GM12878 (cell line): ENCODE data around the gene DYNLT2. TPM values are rescaled to one million over a fixed set of nuclear protein-coding genes. Genes with fewer than 3 reads are reported as not detected.

Experiments used
- ATAC-seq: fragments of 200-7000 bp; cut with Tn5 transposase; 3 replicates; pipeline ENCODE4 v1.9.1; 2020; ENCODE audit warnings: mild to moderate bottlenecking, moderate library complexity
- BruUV-seq: library from RNA; stranded (reverse); fragments of 400-500 nt; replicated peaks from 2 replicates; lab custom pipeline; 2021; lab: Mats Ljungman, UMichigan
- CTCF ChIA-PET: fragments of 300-600 bp; sonication (Branson Sonifier 250); formaldehyde crosslinking; extraction: SDS; loops from one replicate; lab custom pipeline; 2021; ENCODE audit warnings: inconsistent platforms; lab: Yijun Ruan, JAX
- POLR2A ChIA-PET: fragments of 350-600 bp; formaldehyde crosslinking; extraction: SDS; loops from one replicate; lab custom pipeline; 2021; ENCODE audit warnings: inconsistent platforms; lab: Charles Lee
- RAD21 ChIA-PET: fragments of 300-600 bp; sonication (Branson Sonifier 250); formaldehyde crosslinking; loops from one replicate; lab custom pipeline; 2023; ENCODE audit warnings: antibody characterized with exemption; ENCODE audit not compliant: unreplicated experiment; lab: Charles Lee
- SMC1A ChIA-PET: fragments of 300-600 bp; sonication (Branson Sonifier 250); formaldehyde crosslinking; loops from one replicate; lab custom pipeline; 2023; ENCODE audit not compliant: unreplicated experiment, uncharacterized antibody; lab: Charles Lee
- DNase-seq: peaks from one replicate; pipeline ENCODE4 v3.0.0-alpha.2; 2011; ENCODE audit warnings: low read depth, low spot score
- FAIRE-seq: peaks from 3 replicates; lab custom pipeline; 2011; peaks lifted over from hg19 to GRCh38; lab: Jason Lieb, UNC
- H2AFZ ChIP-seq: 2 replicates; pipeline ENCODE4 v1.6.0; 2011; ENCODE audit warnings: low read depth, low read length, control low read depth; ENCODE audit not compliant: control insufficient read depth
- H3K27ac ChIP-seq: 2 replicates; pipeline ENCODE4 v1.5.1; 2011; ENCODE audit warnings: control low read depth; ENCODE audit not compliant: control insufficient read depth, insufficient read depth
- H3K27me3 ChIP-seq, 2 experiments: replicated peaks in 1 of 2; 2 replicates each; pipeline versions ENCODE4 v1.6.0 to v1.6.1; 2011; ENCODE audit warnings: low read length in 1 of 2; ENCODE audit not compliant: control insufficient read depth in 2 of 2, insufficient read depth in 2 of 2
- H3K36me3 ChIP-seq, 2 experiments: 2 replicates each; pipeline ENCODE4 v1.5.1; 2011; ENCODE audit warnings: low read length in 1 of 2; ENCODE audit not compliant: control insufficient read depth in 2 of 2, insufficient read depth in 2 of 2
- H3K4me1 ChIP-seq: 2 replicates; pipeline ENCODE4 v1.6.1; 2011; ENCODE audit warnings: mild to moderate bottlenecking, low read length, moderate library complexity, mixed read lengths; ENCODE audit not compliant: control insufficient read depth, insufficient read depth
- H3K4me2 ChIP-seq: 2 replicates; pipeline ENCODE4 v1.6.0; 2011; ENCODE audit warnings: control low read depth; ENCODE audit not compliant: control insufficient read depth, insufficient read depth
- H3K4me3 ChIP-seq: fragments of 200-600 bp; sonication (generic); 2 replicates; pipeline ENCODE4 v1.5.1; 2016
- H3K79me2 ChIP-seq: 2 replicates; pipeline ENCODE4 v1.6.0; 2011; ENCODE audit warnings: low read length; ENCODE audit not compliant: control insufficient read depth, insufficient read depth
- H3K9ac ChIP-seq: 2 replicates; pipeline ENCODE4 v1.8.0; 2011; ENCODE audit warnings: low read length, control low read depth, mixed read lengths; ENCODE audit not compliant: control insufficient read depth, insufficient read depth
- H3K9me3 ChIP-seq: replicated peaks from 3 replicates; pipeline ENCODE4 v1.5.1; 2011; ENCODE audit warnings: mild to moderate bottlenecking, low read length; ENCODE audit not compliant: control insufficient read depth, insufficient read depth
- H4K20me1 ChIP-seq: 2 replicates; pipeline ENCODE4 v1.6.0; 2011; ENCODE audit not compliant: control insufficient read depth, insufficient read depth
- BHLHE40 ChIP-seq, 2 experiments: fragments of 450-650 bp in 1 of 2; IDR thresholded peaks; 2 replicates each; pipeline ENCODE4 v1.6.1; 2011 to 2017; ENCODE audit warnings: low read depth in 2 of 2, borderline replicate concordance in 1 of 2, improper control_type of control experiment in 1 of 2, low read length in 1 of 2, mild to moderate bottlenecking in 1 of 2
- BRCA1 ChIP-seq: IDR thresholded peaks from 2 replicates; pipeline ENCODE4 v1.6.1; 2011; ENCODE audit warnings: low read depth, low read length, improper control_type of control experiment
- EED ChIP-seq: sonication (generic); IDR thresholded peaks from 2 replicates; pipeline ENCODE4 v1.6.1; 2016; ENCODE audit warnings: antibody characterized with exemption, low read depth
- NR2C1 ChIP-seq: fragments of 450-650 bp; IDR thresholded peaks from 2 replicates; pipeline ENCODE4 v1.6.1; 2017; ENCODE audit warnings: antibody characterized with exemption, mild to moderate bottlenecking, moderate library complexity
- NR2F1 ChIP-seq: fragments of 450-650 bp; conservative IDR thresholded peaks from 2 replicates; pipeline ENCODE4 v1.6.1; 2017; ENCODE audit warnings: mild to moderate bottlenecking
- RAD21 ChIP-seq: IDR thresholded peaks from 2 replicates; pipeline ENCODE4 v1.6.1; 2011; ENCODE audit warnings: mild to moderate bottlenecking, low read depth, low read length, moderate library complexity; ENCODE audit not compliant: insufficient read depth
- RB1 ChIP-seq: fragments of 450-650 bp; formaldehyde crosslinking; IDR thresholded peaks from 2 replicates; pipeline ENCODE4 v1.6.1; 2017; ENCODE audit warnings: mild to moderate bottlenecking, borderline replicate concordance
- SMC3 ChIP-seq: IDR thresholded peaks from 2 replicates; pipeline ENCODE4 v1.6.1; 2011; ENCODE audit warnings: low read length, improper control_type of control experiment, borderline replicate concordance
- SPI1 ChIP-seq: IDR thresholded peaks from 2 replicates; pipeline ENCODE4 v1.6.1; 2011; ENCODE audit warnings: low read depth, mild to moderate bottlenecking, low read length, moderate library complexity, borderline replicate concordance; ENCODE audit not compliant: insufficient read depth
- SUZ12 ChIP-seq: fragments of 200-600 bp; sonication (generic); IDR thresholded peaks from one replicate; pipeline ENCODE4 v1.6.1; 2018; ENCODE audit warnings: antibody characterized with exemption, mild to moderate bottlenecking; ENCODE audit not compliant: unreplicated experiment
- YY1 ChIP-seq: IDR thresholded peaks from 2 replicates; pipeline ENCODE4 v1.6.1; 2011; ENCODE audit warnings: low read depth, mild to moderate bottlenecking, low read length
- WGBS: methylation state at CpG from one replicate; pipeline ENCODE4 v1.1.6; 2016; ENCODE audit warnings: low lambda C conversion rate; ENCODE audit not compliant: insufficient replicate concordance, insufficient coverage; ENCODE audit errors: missing lambda C conversion rate; 5-methylcytosine and 5-hydroxymethylcytosine counted together
- in situ Hi-C: fragments of 300-500 bp; cut with MboI; formaldehyde crosslinking; loops from 9 replicates; pipeline ENCODE4 v1.14.3; 2018; ENCODE audit warnings: mixed read lengths
- intact Hi-C: fragments of 100-400 bp; cut with micrococcal nuclease; formaldehyde crosslinking; loops from one replicate; pipeline ENCODE4 v1.14.2; 2022; ENCODE audit not compliant: unreplicated experiment
- polyA plus RNA-seq, 11 experiments: library from polyadenylated mRNA; depleted of rRNA in 4 of 11; unstranded in 6 of 11; stranded (reverse) in 5 of 11; fragments of >200 nt; fragmentation: Nextera tagmentation in 4 of 11; fragmentation: Illumina TruSeq in 1 of 11; extraction: Ambion mirVana in 4 of 11; extraction: Trizol in 1 of 11; gene quantifications; 1 replicate in 1 of 11; 2 replicates in 10 of 11; pipeline versions ENCODE4 v1.2.1 to v1.2.3, GENCODE V29; 2011 to 2016; ENCODE audit warnings: inconsistent platforms in 2 of 11, missing spikeins in 2 of 11, low read depth in 1 of 11
- total RNA-seq, 4 experiments: library from RNA; depleted of rRNA in 3 of 4; stranded (reverse); fragments of >200 nt in 3 of 4; fragmentation: Illumina TruSeq in 1 of 4; extraction: Trizol in 1 of 4; gene quantifications; 2 replicates each; pipeline versions ENCODE4 v1.2.1 to v1.2.3, GENCODE V29; 2013 to 2021
- TF ChIP-seq, protein P1 (sequence below), 3 experiments: IDR thresholded peaks in 2 of 3; conservative IDR thresholded peaks in 1 of 3; 2 replicates each; pipeline ENCODE4 v1.5.1; 2011; ENCODE audit warnings: low read depth in 3 of 3, low read length in 3 of 3, mild to moderate bottlenecking in 3 of 3, control low read depth in 2 of 3, moderate library complexity in 2 of 3, inconsistent platforms in 1 of 3, mixed read lengths in 1 of 3; ENCODE audit not compliant: control insufficient read depth in 2 of 3, insufficient read depth in 1 of 3; ENCODE audit errors: extremely low read depth in 1 of 3
- TF ChIP-seq, protein P2 (sequence below): fragments of 450-650 bp; IDR thresholded peaks from 2 replicates; pipeline ENCODE4 v1.6.1; 2017; ENCODE audit warnings: mild to moderate bottlenecking

The DYNLT2 gene
- total and polyA plus RNA-seq, 10 of the 15 experiments (the other 5 are each of a cell fraction or from before 2014, with no cell fraction given) = 2.2 to 5.9 (median 5.4) TPM

- no peak for FAIRE-seq
- Histone ChIP-seq H3K4me3 (peak overlapping the region; percentile 45; the same call in 1 of the 2 replicates), H4K20me1 (no peaks in the 10 kb centered on the region), H3K27ac (no peak overlapping the region), H3K4me2 (peak overlapping the region; percentile 78), H3K9ac (no peak overlapping the region), H3K9me3 (no peaks in the 10 kb centered on the region), H3K4me1 (peaks cover 4% of the 10 kb centered on the region; the same call in 1 of the 2 replicates), H3K79me2 (no peaks in the 10 kb centered on the region), H3K36me3 (no peaks in the 10 kb centered on the region), H3K27me3 (peaks cover 3 to 4% of the 10 kb centered on the region in 2 experiments), H2AFZ (peak overlapping the region; percentile 53)
- in situ Hi-C loops = loop anchor here (5.0 kb wide), 1 partner anchor 727 kb away; no protein-coding TSS in a partner anchor
- ChIA-PET POLR2A (interaction anchor here (0.8 kb wide), 1 partner anchor 88 kb away, joined by 3 read pairs; no protein-coding TSS in a partner anchor), SMC1A (interaction anchor here (0.6 to 1.7 kb wide), 6 partner anchors 14 to 752 kb away, joined by 3 to 5 read pairs (median 4); no protein-coding TSS in a partner anchor), RAD21 (interaction anchor here (1.1 to 2.2 kb wide), 7 partner anchors 10 to 740 kb away, joined by 4 to 10 read pairs (median 5); no protein-coding TSS in a partner anchor), CTCF (interaction anchor here (0.7 to 4.2 kb wide), 19 partner anchors 8 to 910 kb away, joined by 3 to 35 read pairs (median 4); no protein-coding TSS in a partner anchor)
- BruUV-seq = no TSS peak
- 4% methylated on average over 61 of the region's 61 CpGs for WGBS
- no peak for DNase-seq
- intact Hi-C loops = loop anchor here (2.0 kb wide), 1 partner anchor 727 kb away; no protein-coding TSS in a partner anchor
- ATAC-seq = peak; percentile 98
- TF ChIP-seq, protein P1, sequence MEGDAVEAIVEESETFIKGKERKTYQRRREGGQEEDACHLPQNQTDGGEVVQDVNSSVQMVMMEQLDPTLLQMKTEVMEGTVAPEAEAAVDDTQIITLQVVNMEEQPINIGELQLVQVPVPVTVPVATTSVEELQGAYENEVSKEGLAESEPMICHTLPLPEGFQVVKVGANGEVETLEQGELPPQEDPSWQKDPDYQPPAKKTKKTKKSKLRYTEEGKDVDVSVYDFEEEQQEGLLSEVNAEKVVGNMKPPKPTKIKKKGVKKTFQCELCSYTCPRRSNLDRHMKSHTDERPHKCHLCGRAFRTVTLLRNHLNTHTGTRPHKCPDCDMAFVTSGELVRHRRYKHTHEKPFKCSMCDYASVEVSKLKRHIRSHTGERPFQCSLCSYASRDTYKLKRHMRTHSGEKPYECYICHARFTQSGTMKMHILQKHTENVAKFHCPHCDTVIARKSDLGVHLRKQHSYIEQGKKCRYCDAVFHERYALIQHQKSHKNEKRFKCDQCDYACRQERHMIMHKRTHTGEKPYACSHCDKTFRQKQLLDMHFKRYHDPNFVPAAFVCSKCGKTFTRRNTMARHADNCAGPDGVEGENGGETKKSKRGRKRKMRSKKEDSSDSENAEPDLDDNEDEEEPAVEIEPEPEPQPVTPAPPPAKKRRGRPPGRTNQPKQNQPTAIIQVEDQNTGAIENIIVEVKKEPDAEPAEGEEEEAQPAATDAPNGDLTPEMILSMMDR (IDR thresholded peaks at IDR 0.05 in 2 of 3, conservative IDR thresholded peaks at IDR 0.05 in 1 of 3; ENCODE audit: control insufficient read depth in 2 of 3, extremely low read depth in 1 of 3, insufficient read depth in 1 of 3, low read depth in 3 of 3, low read length in 3 of 3) = peak; percentile 89 to 96 (median 93)
- TF ChIP-seq YY1 (peak; percentile 47; the same call in 1 of the 2 replicates), SPI1 (peak; percentile 33; the same call in 1 of the 2 replicates), SUZ12 (no peak), NR2F1 (peak; percentile 73), RAD21 (peak; percentile 87), BRCA1 (no peak), NR2C1 (peak; percentile 60), RB1 (peak; percentile 62; the same call in 1 of the 2 replicates), EED (0 out of 2 replicates have a peak, but pooled peaks have one; percentile 14), BHLHE40 (IDR thresholded peaks at IDR 0.05; ENCODE audit: borderline replicate concordance in 1 of 2, low read depth in 2 of 2, low read length in 1 of 2) (peak; percentile 77 to 86; a peak in 3 of 4 replicates), SMC3 (peak; percentile 79)
- TF ChIP-seq, protein P2, sequence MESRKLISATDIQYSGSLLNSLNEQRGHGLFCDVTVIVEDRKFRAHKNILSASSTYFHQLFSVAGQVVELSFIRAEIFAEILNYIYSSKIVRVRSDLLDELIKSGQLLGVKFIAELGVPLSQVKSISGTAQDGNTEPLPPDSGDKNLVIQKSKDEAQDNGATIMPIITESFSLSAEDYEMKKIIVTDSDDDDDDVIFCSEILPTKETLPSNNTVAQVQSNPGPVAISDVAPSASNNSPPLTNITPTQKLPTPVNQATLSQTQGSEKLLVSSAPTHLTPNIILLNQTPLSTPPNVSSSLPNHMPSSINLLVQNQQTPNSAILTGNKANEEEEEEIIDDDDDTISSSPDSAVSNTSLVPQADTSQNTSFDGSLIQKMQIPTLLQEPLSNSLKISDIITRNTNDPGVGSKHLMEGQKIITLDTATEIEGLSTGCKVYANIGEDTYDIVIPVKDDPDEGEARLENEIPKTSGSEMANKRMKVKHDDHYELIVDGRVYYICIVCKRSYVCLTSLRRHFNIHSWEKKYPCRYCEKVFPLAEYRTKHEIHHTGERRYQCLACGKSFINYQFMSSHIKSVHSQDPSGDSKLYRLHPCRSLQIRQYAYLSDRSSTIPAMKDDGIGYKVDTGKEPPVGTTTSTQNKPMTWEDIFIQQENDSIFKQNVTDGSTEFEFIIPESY = no peak
Measured at GRCh38 chr6:169789944-169790927, 38.9 kb upstream of the DYNLT2 start.
